Measurements from ENCODE around the gene STC2. TPM values are rescaled to one million over a fixed set of nuclear protein-coding genes. Genes with fewer than 3 reads are reported as not detected.

The STC2 gene
- total and polyA plus RNA-seq, 10 of the 15 experiments (the other 5 are each of a cell fraction or from before 2014, with no cell fraction given) = 0.05 to 4.8 (median 2.0) TPM

GRCh38 chr5:173309731-173310130 lies 18.5 kb downstream of the STC2 start:
- no peak for ATAC-seq
- RAD21 ChIA-PET (ENCODE audit: unreplicated experiment) = no interaction called here

More at GRCh38 chr5:173309731-173310130, 18.5 kb downstream of the STC2 start:
- FAIRE-seq (no peak), DNase-seq (ENCODE audit: low read depth, low spot score) (no peak)
- Histone ChIP-seq H3K27me3 (replicated peaks in 1 of 2; ENCODE audit: control insufficient read depth in 2 of 2, insufficient read depth in 2 of 2, low read length in 1 of 2) (peaks cover 0 to 3% of the 10 kb centered on the region in 2 experiments), H3K4me1 (ENCODE audit: control insufficient read depth, insufficient read depth, low read length) (no peaks in the 10 kb centered on the region), H3K9me3 (replicated peaks; ENCODE audit: control insufficient read depth, insufficient read depth, low read length) (peaks cover 6% of the 10 kb centered on the region; the same call in 1 of the 3 replicates), H4K20me1 (ENCODE audit: control insufficient read depth, insufficient read depth) (no peaks in the 10 kb centered on the region), H3K36me3 (ENCODE audit: control insufficient read depth in 2 of 2, insufficient read depth in 2 of 2, low read length in 1 of 2) (no peaks in the 10 kb centered on the region), H3K9ac (ENCODE audit: control insufficient read depth, insufficient read depth, low read length) (no peak overlapping the region), H3K27ac (ENCODE audit: control insufficient read depth, insufficient read depth) (no peak overlapping the region), H3K4me2 (ENCODE audit: control insufficient read depth, insufficient read depth) (no peak overlapping the region), H3K79me2 (ENCODE audit: control insufficient read depth, insufficient read depth, low read length) (no peaks in the 10 kb centered on the region), H3K4me3 (no peak overlapping the region), H2AFZ (ENCODE audit: control insufficient read depth, low read depth, low read length) (no peak overlapping the region)
- no TSS peak for BruUV-seq (replicated peaks)
- TF ChIP-seq CHD4 (IDR thresholded peaks at IDR 0.05) (no peak), ASH2L (IDR thresholded peaks at IDR 0.05; ENCODE audit: borderline replicate concordance, low read depth) (no peak), ZNF217 (IDR thresholded peaks at IDR 0.05) (no peak), ZNF384 (IDR thresholded peaks at IDR 0.05; ENCODE audit: borderline replicate concordance, low read depth, low read length) (no peak), ZNF274 (IDR thresholded peaks at IDR 0.05; ENCODE audit: insufficient read depth, insufficient read length) (no peak), BMI1 (IDR thresholded peaks at IDR 0.05; ENCODE audit: borderline replicate concordance) (no peak), ZBTB11 (CRISPR knock-in tag; IDR thresholded peaks at IDR 0.05) (no peak), BRCA1 (IDR thresholded peaks at IDR 0.05; ENCODE audit: low read depth, low read length) (no peak), NR2C2 (IDR thresholded peaks at IDR 0.05; ENCODE audit: borderline replicate concordance, control insufficient read depth, insufficient read length, low read depth) (no peak), CREM (IDR thresholded peaks at IDR 0.05; ENCODE audit: low read depth) (no peak), IKZF2 (IDR thresholded peaks at IDR 0.05) (no peak), ZSCAN29 (IDR thresholded peaks at IDR 0.05) (no peak), CBX3 (IDR thresholded peaks at IDR 0.05; ENCODE audit: borderline replicate concordance, low read depth) (no peak), HSF1 (IDR thresholded peaks at IDR 0.05; ENCODE audit: low read depth, low read length) (no peak), DPF2 (IDR thresholded peaks at IDR 0.05) (no peak), RCOR1 (conservative IDR thresholded peaks at IDR 0.05; ENCODE audit: low read depth, low read length) (no peak), JUND (IDR thresholded peaks at IDR 0.05; ENCODE audit: low read depth, low read length) (no peak)
- CTCF ChIA-PET = no interaction called here
- intact Hi-C loops (cut with micrococcal nuclease; ENCODE audit: unreplicated experiment) = no loop called here
- SMC1A ChIA-PET (ENCODE audit: uncharacterized antibody, unreplicated experiment) = no interaction called here
- in situ Hi-C loops (cut with MboI) = no loop called here
- WGBS (ENCODE audit: insufficient coverage, insufficient replicate concordance, low lambda C conversion rate, missing lambda C conversion rate) = 23% methylated on average over 4 of the region's 4 CpGs
- POLR2A ChIA-PET = no interaction called here

Data from GM12878 (cell line).